Panc1 (cell line): Measurements from ENCODE around the gene ECHDC3. TPM values are rescaled to one million over a fixed set of nuclear protein-coding genes. Genes with fewer than 3 reads are reported as not detected.

Source experiments
- ATAC-seq: fragments of 200-7000 bp; cut with Tn5 transposase; 2 replicates; pipeline ENCODE4 v1.9.1; 2020; ENCODE audit warnings: mild to moderate bottlenecking, moderate library complexity
- BruUV-seq: library from RNA; stranded (reverse); fragments of 400-500 nt; replicated peaks from 2 replicates; lab custom pipeline; 2021; lab: Mats Ljungman, UMichigan
- CTCF ChIA-PET: fragments of 300-600 bp; sonication (Branson Sonifier 250); formaldehyde crosslinking; loops from one replicate; lab custom pipeline; 2022; ENCODE audit warnings: antibody characterized with exemption; lab: Charles Lee
- POLR2A ChIA-PET: fragments of 300-600 bp; sonication (Branson Sonifier 250); formaldehyde crosslinking; loops from one replicate; lab custom pipeline; 2022; ENCODE audit warnings: antibody characterized with exemption; lab: Charles Lee
- DNase-seq: peaks from one replicate; pipeline ENCODE4 v3.0.0-alpha.2; 2010; ENCODE audit warnings: low read depth, low spot score
- H3K27ac ChIP-seq: 2 replicates; pipeline ENCODE4 v1.5.1; 2011; ENCODE audit warnings: mild to moderate bottlenecking, low read length, inconsistent platforms
- H3K27me3 ChIP-seq: fragments of 200-500 bp; sonication (Bioruptor generic); 2 replicates; pipeline ENCODE4 v1.6.0; 2014; ENCODE audit warnings: low read length, inconsistent platforms; ENCODE audit not compliant: control insufficient read depth, insufficient read depth
- H3K36me3 ChIP-seq: fragments of 200-500 bp; sonication (Bioruptor generic); 2 replicates; pipeline ENCODE4 v1.5.1; 2014; ENCODE audit warnings: inconsistent platforms, mild to moderate bottlenecking, low read length, moderate library complexity; ENCODE audit not compliant: control insufficient read depth, insufficient read depth
- H3K4me1 ChIP-seq: 2 replicates; pipeline ENCODE4 v1.5.1; 2011; ENCODE audit warnings: inconsistent platforms, mild to moderate bottlenecking, low read length, moderate library complexity; ENCODE audit not compliant: control insufficient read depth, insufficient read depth
- H3K4me3 ChIP-seq, 2 experiments: 2 replicates each; pipeline ENCODE4 v1.5.1; 2011 to 2012; ENCODE audit warnings: low read depth in 2 of 2, low read length in 2 of 2, mild to moderate bottlenecking in 2 of 2, inconsistent platforms in 1 of 2, moderate library complexity in 1 of 2
- H3K9me3 ChIP-seq: fragments of 200-500 bp; sonication (Bioruptor generic); 2 replicates; pipeline ENCODE4 v1.5.1; 2014; ENCODE audit warnings: low read depth, mild to moderate bottlenecking, inconsistent platforms, low read length, moderate library complexity; ENCODE audit not compliant: control insufficient read depth, insufficient read depth
- POLR2AphosphoS5 ChIP-seq: IDR thresholded peaks from 2 replicates; pipeline ENCODE4 v1.6.1; 2012; ENCODE audit warnings: mild to moderate bottlenecking, low read depth, low read length, moderate library complexity
- SIN3A ChIP-seq: IDR thresholded peaks from 2 replicates; pipeline ENCODE4 v1.6.1; 2012; ENCODE audit warnings: low read depth, mild to moderate bottlenecking, low read length, moderate library complexity, borderline replicate concordance; ENCODE audit not compliant: insufficient read depth
- TCF7L2 ChIP-seq: IDR thresholded peaks from 2 replicates; pipeline ENCODE4 v1.6.1; 2011; ENCODE audit warnings: mild to moderate bottlenecking, low read depth, low read length, inconsistent platforms
- in situ Hi-C: cut with HindIII; loops from 2 replicates; pipeline ENCODE4 v1.10.0; 2016; ENCODE audit warnings: low sequenced_read_pairs, low pct_unique_long_range_greater_than_20kb
- intact Hi-C: fragments of 100-400 bp; cut with micrococcal nuclease; formaldehyde crosslinking; loops from one replicate; pipeline ENCODE4 v1.10.0; 2022; ENCODE audit not compliant: unreplicated experiment
- total RNA-seq: library from RNA; stranded (reverse); gene quantifications from one replicate; pipeline ENCODE4 v1.2.1, GENCODE V29; 2021; ENCODE audit not compliant: unreplicated experiment
- TF ChIP-seq, protein P1 (sequence below), 2 experiments: IDR thresholded peaks; 2 replicates each; pipeline ENCODE4 v1.6.1; 2011 to 2012; ENCODE audit warnings: low read depth in 2 of 2, control low read depth in 1 of 2, low read length in 1 of 2, mild to moderate bottlenecking in 1 of 2, moderate library complexity in 1 of 2; ENCODE audit not compliant: insufficient read depth in 1 of 2
- TF ChIP-seq, protein P2 (sequence below): fragments of 450-650 bp; IDR thresholded peaks from 2 replicates; pipeline ENCODE4 v1.5.1; 2017; ENCODE audit warnings: mild to moderate bottlenecking

The ECHDC3 gene
- total RNA-seq, 1 experiment from 2014 or later: 5.8 TPM

GRCh38 chr10:11783558-11783865 lies 41.3 kb downstream of the ECHDC3 start:
- ATAC-seq (no peak), DNase-seq (no peak)
- Histone ChIP-seq H3K4me3 (no peak overlapping the region), H3K27me3 (no peaks in the 10 kb centered on the region), H3K36me3 (no peaks in the 10 kb centered on the region), H3K9me3 (no peaks in the 10 kb centered on the region), H3K27ac (no peak overlapping the region), H3K4me1 (no peaks in the 10 kb centered on the region)
- POLR2A ChIA-PET: interaction anchor here (0.7 kb wide), 1 partner anchor 33 kb away, joined by 14 read pairs; no protein-coding TSS in a partner anchor
- no peak for TF ChIP-seq TCF7L2
- in situ Hi-C loops (no loop called here), intact Hi-C loops (loop anchor here (10.0 kb wide), 1 partner anchor 201 kb away; no protein-coding TSS in a partner anchor)
- BruUV-seq: no TSS peak
- CTCF ChIA-PET: interaction anchor here (0.8 to 1.1 kb wide), 2 partner anchors 13 to 203 kb away, joined by 3 to 5 read pairs; no protein-coding TSS in a partner anchor

GRCh38 chr10:11787374-11787773 lies 45.2 kb downstream of the ECHDC3 start:
- ATAC-seq (no peak), DNase-seq (no peak)
- POLR2A ChIA-PET: no interaction called here
- in situ Hi-C loops (no loop called here), intact Hi-C loops (loop anchor here (10.0 kb wide), 1 partner anchor 197 kb away; no protein-coding TSS in a partner anchor)
- BruUV-seq: no TSS peak
- H3K27me3 ChIP-seq: no peaks in the 10 kb centered on the region; the same call in 1 of the 2 replicates
- no peaks in the 10 kb centered on the region for H3K9me3 ChIP-seq
- H3K27ac ChIP-seq: no peak overlapping the region
- no peaks in the 10 kb centered on the region for H3K36me3 ChIP-seq
- H3K4me1 ChIP-seq: no peaks in the 10 kb centered on the region
- CTCF ChIA-PET: no interaction called here
- TF ChIP-seq POLR2AphosphoS5: no peak
- no peak for TF ChIP-seq SIN3A
- TF ChIP-seq, protein P1, sequence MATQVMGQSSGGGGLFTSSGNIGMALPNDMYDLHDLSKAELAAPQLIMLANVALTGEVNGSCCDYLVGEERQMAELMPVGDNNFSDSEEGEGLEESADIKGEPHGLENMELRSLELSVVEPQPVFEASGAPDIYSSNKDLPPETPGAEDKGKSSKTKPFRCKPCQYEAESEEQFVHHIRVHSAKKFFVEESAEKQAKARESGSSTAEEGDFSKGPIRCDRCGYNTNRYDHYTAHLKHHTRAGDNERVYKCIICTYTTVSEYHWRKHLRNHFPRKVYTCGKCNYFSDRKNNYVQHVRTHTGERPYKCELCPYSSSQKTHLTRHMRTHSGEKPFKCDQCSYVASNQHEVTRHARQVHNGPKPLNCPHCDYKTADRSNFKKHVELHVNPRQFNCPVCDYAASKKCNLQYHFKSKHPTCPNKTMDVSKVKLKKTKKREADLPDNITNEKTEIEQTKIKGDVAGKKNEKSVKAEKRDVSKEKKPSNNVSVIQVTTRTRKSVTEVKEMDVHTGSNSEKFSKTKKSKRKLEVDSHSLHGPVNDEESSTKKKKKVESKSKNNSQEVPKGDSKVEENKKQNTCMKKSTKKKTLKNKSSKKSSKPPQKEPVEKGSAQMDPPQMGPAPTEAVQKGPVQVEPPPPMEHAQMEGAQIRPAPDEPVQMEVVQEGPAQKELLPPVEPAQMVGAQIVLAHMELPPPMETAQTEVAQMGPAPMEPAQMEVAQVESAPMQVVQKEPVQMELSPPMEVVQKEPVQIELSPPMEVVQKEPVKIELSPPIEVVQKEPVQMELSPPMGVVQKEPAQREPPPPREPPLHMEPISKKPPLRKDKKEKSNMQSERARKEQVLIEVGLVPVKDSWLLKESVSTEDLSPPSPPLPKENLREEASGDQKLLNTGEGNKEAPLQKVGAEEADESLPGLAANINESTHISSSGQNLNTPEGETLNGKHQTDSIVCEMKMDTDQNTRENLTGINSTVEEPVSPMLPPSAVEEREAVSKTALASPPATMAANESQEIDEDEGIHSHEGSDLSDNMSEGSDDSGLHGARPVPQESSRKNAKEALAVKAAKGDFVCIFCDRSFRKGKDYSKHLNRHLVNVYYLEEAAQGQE (IDR thresholded peaks at IDR 0.05; ENCODE audit: insufficient read depth in 1 of 2, low read depth in 2 of 2, low read length in 1 of 2): no peak
- TF ChIP-seq TCF7L2: no peak
- TF ChIP-seq, protein P2, sequence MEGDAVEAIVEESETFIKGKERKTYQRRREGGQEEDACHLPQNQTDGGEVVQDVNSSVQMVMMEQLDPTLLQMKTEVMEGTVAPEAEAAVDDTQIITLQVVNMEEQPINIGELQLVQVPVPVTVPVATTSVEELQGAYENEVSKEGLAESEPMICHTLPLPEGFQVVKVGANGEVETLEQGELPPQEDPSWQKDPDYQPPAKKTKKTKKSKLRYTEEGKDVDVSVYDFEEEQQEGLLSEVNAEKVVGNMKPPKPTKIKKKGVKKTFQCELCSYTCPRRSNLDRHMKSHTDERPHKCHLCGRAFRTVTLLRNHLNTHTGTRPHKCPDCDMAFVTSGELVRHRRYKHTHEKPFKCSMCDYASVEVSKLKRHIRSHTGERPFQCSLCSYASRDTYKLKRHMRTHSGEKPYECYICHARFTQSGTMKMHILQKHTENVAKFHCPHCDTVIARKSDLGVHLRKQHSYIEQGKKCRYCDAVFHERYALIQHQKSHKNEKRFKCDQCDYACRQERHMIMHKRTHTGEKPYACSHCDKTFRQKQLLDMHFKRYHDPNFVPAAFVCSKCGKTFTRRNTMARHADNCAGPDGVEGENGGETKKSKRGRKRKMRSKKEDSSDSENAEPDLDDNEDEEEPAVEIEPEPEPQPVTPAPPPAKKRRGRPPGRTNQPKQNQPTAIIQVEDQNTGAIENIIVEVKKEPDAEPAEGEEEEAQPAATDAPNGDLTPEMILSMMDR: no peak
- H3K4me3 ChIP-seq: no peak overlapping the region

- POLR2A ChIA-PET: interaction anchor here (0.6 kb wide), 1 partner anchor 360 kb away, joined by 10 read pairs; no protein-coding TSS in a partner anchor
- no TSS peak for BruUV-seq
- Histone ChIP-seq H3K9me3 (no peaks in the 10 kb centered on the region), H3K27ac (no peak overlapping the region), H3K4me1 (no peaks in the 10 kb centered on the region), H3K4me3 (no peak overlapping the region), H3K36me3 (no peaks in the 10 kb centered on the region), H3K27me3 (no peaks in the 10 kb centered on the region; the same call in 1 of the 2 replicates)
- DNase-seq (no peak), ATAC-seq (no peak)
- TF ChIP-seq, protein P1 (IDR thresholded peaks at IDR 0.05; ENCODE audit: insufficient read depth in 1 of 2, low read depth in 2 of 2, low read length in 1 of 2): no peak
- TF ChIP-seq TCF7L2 (no peak), POLR2AphosphoS5 (no peak), SIN3A (no peak)
- TF ChIP-seq, protein P2: no peak
- CTCF ChIA-PET: no interaction called here
- intact Hi-C loops (loop anchor here (10.0 kb wide), 1 partner anchor 197 kb away; no protein-coding TSS in a partner anchor), in situ Hi-C loops (no loop called here)
Measured at GRCh38 chr10:11787846-11788245, 45.7 kb downstream of the ECHDC3 start.
